Astrocyte (in vitro differentiated cells and primary cell): ENCODE data around the gene ATXN7L1. TPM values are rescaled to one million over a fixed set of nuclear protein-coding genes. Genes with fewer than 3 reads are reported as not detected.
A peak's percentile ranks its signal among the peaks of the same experiment; 100 is the strongest.

Source experiments
- DNase-seq: peaks from one replicate; pipeline ENCODE4 v3.0.0-alpha.2; 2010; ENCODE audit warnings: low read depth
- FAIRE-seq: peaks from 2 replicates; lab custom pipeline; 2011; peaks lifted over from hg19 to GRCh38; lab: Jason Lieb, UNC
- H2AFZ ChIP-seq: 2 replicates; pipeline ENCODE4 v1.6.0; 2012; ENCODE audit warnings: low read depth, low read length, inconsistent platforms
- H3K27ac ChIP-seq: 2 replicates; pipeline ENCODE4 v1.5.1; 2011; ENCODE audit warnings: low read depth, low read length, inconsistent platforms
- H3K27me3 ChIP-seq: 2 replicates; pipeline ENCODE4 v1.6.0; 2011; ENCODE audit warnings: low read length, inconsistent platforms; ENCODE audit not compliant: insufficient read depth
- H3K36me3 ChIP-seq: 2 replicates; pipeline ENCODE4 v1.5.1; 2011; ENCODE audit warnings: low read length, inconsistent platforms; ENCODE audit not compliant: insufficient read depth
- H3K4me1 ChIP-seq: 2 replicates; pipeline ENCODE4 v1.5.1; 2011; ENCODE audit warnings: low read length, inconsistent platforms; ENCODE audit not compliant: insufficient read depth
- H3K4me2 ChIP-seq: 2 replicates; pipeline ENCODE4 v1.6.0; 2012; ENCODE audit warnings: low read length, inconsistent platforms
- H3K4me3 ChIP-seq: 2 replicates; pipeline ENCODE4 v1.5.1; 2011; ENCODE audit warnings: low read depth, mild to moderate bottlenecking, low read length, inconsistent platforms; ENCODE audit not compliant: insufficient read depth
- H3K79me2 ChIP-seq: 2 replicates; pipeline ENCODE4 v1.6.0; 2012; ENCODE audit warnings: mild to moderate bottlenecking, low read length, inconsistent platforms; ENCODE audit not compliant: insufficient read depth
- H3K9ac ChIP-seq: 2 replicates; pipeline ENCODE4 v1.6.0; 2012; ENCODE audit warnings: mild to moderate bottlenecking, low read length, inconsistent platforms
- H3K9me3 ChIP-seq: 2 replicates; pipeline ENCODE4 v1.5.1; 2012; ENCODE audit warnings: low read depth, mild to moderate bottlenecking, low read length, inconsistent platforms; ENCODE audit not compliant: insufficient read depth
- H4K20me1 ChIP-seq: 2 replicates; pipeline ENCODE4 v1.6.0; 2012; ENCODE audit warnings: low read length, inconsistent platforms; ENCODE audit not compliant: insufficient read depth
- H3K27ac Mint-ChIP-seq: one replicate; pipeline ENCODE4 v1.8.0; 2021; ENCODE audit warnings: mild to moderate bottlenecking, mixed read lengths; ENCODE audit not compliant: unreplicated experiment
- H3K27me3 Mint-ChIP-seq: one replicate; pipeline ENCODE4 v1.8.0; 2021; ENCODE audit warnings: low read depth, mixed read lengths; ENCODE audit not compliant: unreplicated experiment
- H3K36me3 Mint-ChIP-seq: one replicate; pipeline ENCODE4 v1.8.0; 2021; ENCODE audit warnings: low read depth, mixed read lengths; ENCODE audit not compliant: unreplicated experiment
- H3K4me1 Mint-ChIP-seq: one replicate; pipeline ENCODE4 v1.8.0; 2021; ENCODE audit warnings: low read depth, mixed read lengths; ENCODE audit not compliant: unreplicated experiment
- H3K4me3 Mint-ChIP-seq: one replicate; pipeline ENCODE4 v1.8.0; 2021; ENCODE audit warnings: mild to moderate bottlenecking, moderate library complexity, mixed read lengths; ENCODE audit not compliant: unreplicated experiment
- H3K9me3 Mint-ChIP-seq: one replicate; pipeline ENCODE4 v1.8.0; 2021; ENCODE audit warnings: mild to moderate bottlenecking, mixed read lengths; ENCODE audit not compliant: unreplicated experiment
- EZH2 ChIP-seq: IDR thresholded peaks from 2 replicates; pipeline ENCODE4 v1.6.1; 2012; ENCODE audit warnings: mild to moderate bottlenecking, low read length, inconsistent platforms; ENCODE audit not compliant: insufficient read depth
- total RNA-seq: library from RNA; stranded (reverse); gene quantifications from 2 replicates; pipeline ENCODE4 v1.2.1, GENCODE V29; 2021
- TF ChIP-seq, protein P1 (sequence below): IDR thresholded peaks from 2 replicates; pipeline ENCODE4 v1.5.1; 2011; ENCODE audit warnings: low read depth, mild to moderate bottlenecking, inconsistent platforms, low read length, moderate library complexity; ENCODE audit not compliant: insufficient read depth

ATXN7L1 gene
- total RNA-seq, 1 donor from 2014 or later, result 7.6 TPM

DNA sequence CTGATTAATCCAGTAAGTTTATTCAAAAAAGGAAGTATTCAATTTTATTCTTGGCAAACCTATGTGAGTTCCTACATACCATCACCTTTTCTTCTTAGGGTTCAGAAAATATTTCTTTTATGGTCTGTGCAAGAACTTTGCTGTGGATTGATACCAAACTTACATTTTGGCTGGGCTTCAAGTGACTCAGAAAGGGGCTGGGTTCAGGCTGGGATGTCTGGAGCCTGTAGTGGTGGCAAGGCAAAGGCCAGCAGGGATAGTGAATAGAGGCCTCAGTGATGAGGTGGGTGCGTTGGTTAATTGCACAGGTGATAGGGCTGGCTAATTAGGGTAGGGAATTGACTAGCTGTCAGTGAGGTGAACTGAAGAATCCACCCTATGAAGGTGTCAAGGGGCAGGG, 40.2 kb upstream of the ATXN7L1 start:
- Mint-ChIP-seq H3K4me1 (peaks cover 12% of the 10 kb centered on the region), H3K9me3 (peaks cover 3% of the 10 kb centered on the region), H3K36me3 (no peaks in the 10 kb centered on the region), H3K4me3 (no peak overlapping the region), H3K27ac (no peak overlapping the region), H3K27me3 (no peaks in the 10 kb centered on the region)
- Histone ChIP-seq H3K9ac (no peak overlapping the region), H3K27ac (no peak overlapping the region), H3K9me3 (no peaks in the 10 kb centered on the region), H4K20me1 (no peaks in the 10 kb centered on the region), H3K36me3 (no peaks in the 10 kb centered on the region), H3K4me2 (no peak overlapping the region), H3K79me2 (no peaks in the 10 kb centered on the region), H3K4me1 (no peaks in the 10 kb centered on the region), H3K27me3 (no peaks in the 10 kb centered on the region), H3K4me3 (no peak overlapping the region), H2AFZ (no peak overlapping the region)
- DNase-seq (peak; percentile 36), FAIRE-seq (no peak)
- TF ChIP-seq, protein P1, sequence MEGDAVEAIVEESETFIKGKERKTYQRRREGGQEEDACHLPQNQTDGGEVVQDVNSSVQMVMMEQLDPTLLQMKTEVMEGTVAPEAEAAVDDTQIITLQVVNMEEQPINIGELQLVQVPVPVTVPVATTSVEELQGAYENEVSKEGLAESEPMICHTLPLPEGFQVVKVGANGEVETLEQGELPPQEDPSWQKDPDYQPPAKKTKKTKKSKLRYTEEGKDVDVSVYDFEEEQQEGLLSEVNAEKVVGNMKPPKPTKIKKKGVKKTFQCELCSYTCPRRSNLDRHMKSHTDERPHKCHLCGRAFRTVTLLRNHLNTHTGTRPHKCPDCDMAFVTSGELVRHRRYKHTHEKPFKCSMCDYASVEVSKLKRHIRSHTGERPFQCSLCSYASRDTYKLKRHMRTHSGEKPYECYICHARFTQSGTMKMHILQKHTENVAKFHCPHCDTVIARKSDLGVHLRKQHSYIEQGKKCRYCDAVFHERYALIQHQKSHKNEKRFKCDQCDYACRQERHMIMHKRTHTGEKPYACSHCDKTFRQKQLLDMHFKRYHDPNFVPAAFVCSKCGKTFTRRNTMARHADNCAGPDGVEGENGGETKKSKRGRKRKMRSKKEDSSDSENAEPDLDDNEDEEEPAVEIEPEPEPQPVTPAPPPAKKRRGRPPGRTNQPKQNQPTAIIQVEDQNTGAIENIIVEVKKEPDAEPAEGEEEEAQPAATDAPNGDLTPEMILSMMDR, result no peak
- TF ChIP-seq EZH2, result no peak

DNA sequence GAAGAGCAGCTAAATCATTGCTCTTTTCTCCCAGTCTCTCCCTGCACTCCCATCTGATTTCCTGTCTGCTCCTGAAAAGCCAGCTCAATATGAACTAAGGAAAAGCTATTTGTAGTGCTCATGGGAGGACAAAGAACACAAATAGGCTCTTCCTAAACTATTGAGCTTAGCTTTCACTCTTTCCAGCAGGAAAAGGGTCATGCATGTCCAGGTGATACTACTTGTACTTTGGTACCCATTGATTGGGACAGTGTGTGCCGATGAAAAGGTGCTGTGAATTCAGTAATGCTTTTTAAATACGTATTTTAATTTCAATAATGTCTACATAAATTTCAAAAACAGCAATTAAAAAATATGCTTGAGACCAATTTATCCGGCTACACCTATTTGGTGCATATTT, 37.5 kb upstream of the ATXN7L1 start:
- Histone ChIP-seq H3K36me3 (no peaks in the 10 kb centered on the region), H3K4me1 (no peaks in the 10 kb centered on the region), H3K4me3 (no peak overlapping the region), H3K4me2 (no peak overlapping the region), H3K9ac (no peak overlapping the region), H2AFZ (no peak overlapping the region), H3K79me2 (no peaks in the 10 kb centered on the region), H3K27me3 (no peaks in the 10 kb centered on the region), H4K20me1 (no peaks in the 10 kb centered on the region), H3K27ac (no peak overlapping the region), H3K9me3 (no peaks in the 10 kb centered on the region)
- Mint-ChIP-seq H3K27me3 (no peaks in the 10 kb centered on the region), H3K36me3 (peaks cover 3% of the 10 kb centered on the region), H3K4me1 (peaks cover 6% of the 10 kb centered on the region), H3K27ac (no peak overlapping the region), H3K4me3 (no peak overlapping the region), H3K9me3 (peaks cover 11% of the 10 kb centered on the region)
- FAIRE-seq (no peak), DNase-seq (no peak)
- TF ChIP-seq, protein P1, result no peak
- TF ChIP-seq EZH2, result no peak

DNA sequence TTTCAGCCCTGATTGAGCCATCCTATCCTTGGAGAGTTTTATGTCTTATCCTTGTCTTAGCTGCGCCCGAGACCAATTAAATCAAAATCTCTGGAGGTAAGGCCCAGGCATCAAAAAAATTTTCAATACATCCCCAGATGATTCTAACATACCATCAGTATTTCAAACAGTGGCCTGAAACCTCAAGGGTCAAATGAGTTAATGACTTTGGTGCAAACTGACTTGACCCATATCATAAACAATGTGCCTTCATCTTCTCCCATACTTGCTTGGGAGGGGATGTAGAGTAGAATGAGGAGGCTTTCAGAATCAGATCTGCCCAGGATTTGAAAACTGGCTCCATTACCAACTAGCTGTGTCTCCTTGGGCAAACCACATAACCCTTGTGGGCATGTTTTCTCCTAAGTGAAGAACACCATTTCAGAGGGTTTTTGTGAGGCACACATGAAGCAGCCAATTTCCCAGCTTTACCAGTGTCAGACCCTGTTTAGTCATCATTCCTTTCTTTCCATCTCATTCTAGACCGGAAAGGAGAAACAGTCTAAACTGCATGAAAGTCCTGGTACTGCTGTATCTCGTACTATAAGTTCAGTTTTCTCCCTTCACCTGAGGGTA, 35.7 kb upstream of the ATXN7L1 start:
- no peak overlapping the region for H3K27ac ChIP-seq
- DNase-seq (peak; percentile 8), FAIRE-seq (no peak)
- H3K4me1 Mint-ChIP-seq, result peaks cover 6% of the 10 kb centered on the region
- no peaks in the 10 kb centered on the region for H3K36me3 ChIP-seq
- H3K27me3 ChIP-seq, result no peaks in the 10 kb centered on the region
- no peaks in the 10 kb centered on the region for H4K20me1 ChIP-seq
- peaks cover 3% of the 10 kb centered on the region for H3K36me3 Mint-ChIP-seq
- peaks cover 11% of the 10 kb centered on the region for H3K9me3 Mint-ChIP-seq
- H3K4me3 ChIP-seq, result no peak overlapping the region
- no peaks in the 10 kb centered on the region for H3K9me3 ChIP-seq
- H3K4me2 ChIP-seq, result peak overlapping the region; percentile 3
- TF ChIP-seq, protein P1, result no peak
- TF ChIP-seq EZH2, result no peak
- no peaks in the 10 kb centered on the region for H3K27me3 Mint-ChIP-seq
- no peaks in the 10 kb centered on the region for H3K79me2 ChIP-seq
- H3K4me3 Mint-ChIP-seq, result no peak overlapping the region
- no peaks in the 10 kb centered on the region for H3K4me1 ChIP-seq
- H3K27ac Mint-ChIP-seq, result no peak overlapping the region
- no peak overlapping the region for H2AFZ ChIP-seq
- no peak overlapping the region for H3K9ac ChIP-seq
